Femur (tissue), 1 donor: ENCODE measurements around the gene NFS1.

Experiments
- DNase-seq: peaks from one replicate; pipeline ENCODE4 v3.0.0-alpha.2; 2017

Gene NFS1

GRCh38 chr20:35636095-35636494, 63.1 kb downstream of the NFS1 start:
- DNase-seq, result no peak

- DNase-seq, result no peak
These were observed 63.5 kb downstream of the NFS1 start for GRCh38 chr20:35635652-35636051.

GRCh38 chr20:35632539-35633115, 66.5 kb downstream of the NFS1 start:
- DNase-seq, result no peak

GRCh38 chr20:35630636-35631035, 68.5 kb downstream of the NFS1 start:
- DNase-seq, result no peak

DNA sequence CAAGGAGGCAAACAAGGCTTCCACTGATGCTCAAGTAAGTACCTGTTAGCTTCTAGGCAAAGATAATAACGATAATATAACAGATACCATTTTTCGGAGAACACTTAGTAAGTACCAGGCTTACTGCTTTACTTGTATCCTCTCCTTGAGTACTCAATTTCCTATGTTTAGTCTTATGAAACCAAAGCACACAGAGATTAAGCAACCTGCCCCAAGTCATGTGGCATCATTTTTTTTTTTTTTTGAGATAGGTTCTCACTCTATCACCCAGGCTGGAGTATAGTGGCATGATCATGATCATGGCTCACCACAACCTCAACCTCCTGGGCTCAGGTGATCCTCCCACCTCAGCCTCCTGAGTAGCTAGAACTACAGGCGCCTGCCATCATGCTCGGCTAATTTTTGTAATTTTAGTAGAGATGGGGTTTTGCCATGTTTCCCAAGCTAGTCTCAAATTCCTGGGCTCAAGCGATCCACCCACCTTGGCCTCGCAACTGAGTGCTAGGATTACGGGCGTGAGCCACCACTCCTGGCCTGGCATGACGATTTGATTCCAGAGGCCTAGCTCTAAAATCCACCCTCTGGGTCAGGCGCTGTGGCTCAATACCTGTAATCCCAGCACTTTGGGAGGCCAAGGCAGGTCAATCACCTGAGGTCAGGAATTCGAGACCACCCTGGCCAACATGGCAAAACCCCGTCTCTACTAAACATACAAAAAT, 69.6 kb downstream of the NFS1 start:
- no peak for DNase-seq

GRCh38 chr20:35627121-35627520, 72.0 kb downstream of the NFS1 start:
- no peak for DNase-seq

DNA sequence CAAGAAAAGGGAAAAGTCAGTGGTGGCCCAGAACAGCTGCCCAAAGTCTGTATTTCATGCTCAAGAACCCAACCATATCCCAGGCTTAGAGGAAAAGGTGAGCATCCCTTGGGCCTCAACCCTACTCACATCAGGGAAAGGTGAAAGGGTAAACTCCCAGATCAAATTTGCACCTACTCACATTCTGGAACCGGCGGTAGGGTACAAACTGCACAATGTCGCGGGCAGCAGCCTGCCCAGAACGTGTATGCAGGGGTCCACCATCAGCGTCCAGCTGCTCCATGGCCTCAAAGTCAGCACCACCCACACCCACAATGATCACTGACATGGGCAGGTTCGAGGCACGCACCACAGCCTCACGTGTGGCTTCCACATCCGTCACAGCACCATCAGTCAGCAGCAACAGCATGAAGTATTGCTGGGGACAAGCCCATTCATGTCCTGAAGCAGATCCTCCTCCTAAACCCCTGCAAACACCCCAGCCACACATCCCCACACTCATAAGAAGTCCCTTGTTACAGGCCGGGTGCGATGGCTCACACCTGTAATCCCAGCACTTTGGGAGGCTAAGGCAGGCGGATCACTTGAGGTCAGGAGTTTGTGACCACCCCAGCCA, 72.7 kb downstream of the NFS1 start:
- no peak for DNase-seq

GRCh38 chr20:35625584-35626385, 73.4 kb downstream of the NFS1 start:
- DNase-seq, result no peak

GRCh38 chr20:35621560-35621946, 77.6 kb downstream of the NFS1 start:
- DNase-seq, result no peak

GRCh38 chr20:35620818-35621559, 78.2 kb downstream of the NFS1 start:
- no peak for DNase-seq

DNA sequence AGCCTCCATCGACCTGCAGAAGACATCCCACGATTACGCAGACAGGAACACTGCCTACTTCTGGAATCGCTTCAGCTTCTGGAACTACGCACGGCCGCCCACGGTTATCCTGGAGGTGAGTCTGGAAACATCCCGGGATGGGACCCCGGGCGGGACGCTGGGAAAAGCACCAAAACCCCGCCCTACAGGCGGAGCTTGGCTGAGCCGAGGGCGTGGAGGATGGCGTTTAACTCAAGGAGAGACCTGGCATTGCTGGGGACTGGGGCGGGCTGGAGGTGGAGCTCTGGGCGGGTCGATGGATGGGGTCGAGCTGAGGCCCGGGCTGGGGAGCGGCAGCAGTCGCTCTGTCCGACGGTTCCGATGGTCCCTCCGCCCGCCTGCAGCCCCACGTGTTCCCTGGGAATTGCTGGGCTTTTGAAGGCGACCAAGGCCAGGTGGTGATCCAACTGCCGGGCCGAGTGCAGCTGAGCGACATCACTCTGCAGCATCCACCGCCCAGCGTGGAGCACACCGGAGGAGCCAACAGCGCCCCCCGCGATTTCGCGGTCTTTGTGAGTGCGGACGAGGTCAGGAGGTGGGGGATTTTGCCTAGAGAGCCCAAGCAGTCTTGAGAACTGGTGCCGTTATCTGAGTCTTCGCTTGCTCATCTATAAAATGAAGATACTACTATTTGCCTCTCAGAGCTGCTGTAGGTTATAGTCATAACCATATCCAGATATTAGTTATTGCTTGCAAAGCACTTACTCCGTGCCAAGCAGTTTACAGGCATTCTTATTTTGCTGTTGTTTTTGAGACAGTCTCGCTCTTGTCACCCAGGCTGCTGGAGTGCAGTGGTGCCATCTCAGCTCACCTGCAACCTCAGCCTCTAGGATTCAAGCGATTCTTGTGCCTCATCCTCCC, 79.7 kb downstream of the NFS1 start:
- DNase-seq, result peak; percentile 91

DNA sequence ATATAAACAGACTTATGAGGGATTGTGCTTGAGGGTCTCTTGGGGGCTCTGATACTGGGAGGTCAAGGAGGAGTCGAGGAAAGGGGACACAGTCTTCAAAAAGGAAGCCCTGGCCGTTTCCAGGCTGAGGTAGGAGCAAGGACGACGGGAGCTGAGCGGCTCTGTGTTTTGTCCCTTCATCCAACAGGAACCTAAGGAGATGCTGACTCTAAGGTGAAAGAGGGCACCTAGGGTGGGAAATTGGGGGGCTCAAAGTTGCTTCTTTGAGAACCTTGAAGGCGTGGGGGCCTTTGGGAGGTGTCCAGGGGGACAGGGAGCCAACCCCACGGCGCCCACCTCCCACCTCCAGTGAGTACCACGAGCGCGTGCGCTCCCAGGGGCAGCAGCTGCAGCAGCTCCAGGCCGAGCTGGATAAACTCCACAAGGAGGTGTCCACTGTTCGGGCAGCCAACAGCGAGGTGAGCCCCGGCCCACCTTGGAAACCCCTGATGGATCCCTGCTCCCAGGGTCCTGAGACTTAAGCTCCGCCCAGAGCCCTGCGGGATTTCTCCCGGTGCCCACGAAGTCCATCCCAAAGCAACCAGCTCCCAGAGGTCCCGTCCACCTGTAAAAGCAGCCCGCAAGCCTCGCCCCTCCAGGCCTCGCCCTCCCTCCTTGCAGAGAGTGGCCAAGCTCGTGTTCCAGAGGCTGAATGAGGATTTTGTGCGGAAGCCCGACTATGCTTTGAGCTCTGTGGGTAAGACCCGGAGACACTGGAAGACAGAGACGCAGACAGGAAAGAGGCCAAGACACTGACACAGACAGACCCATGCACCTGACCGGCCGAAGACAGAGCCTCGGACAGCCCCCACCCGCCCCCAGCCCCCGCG, 80.7 kb downstream of the NFS1 start:
- peak; percentile 49 for DNase-seq
